ENCODE data around the gene SFT2D1.

Gene SFT2D1

GRCh38 chr6:166334878-166335277 is 7.5 kb downstream of the SFT2D1 start:
- no peak for DNase-seq

- DNase-seq: no peak
Measured at GRCh38 chr6:166333172-166333995, 9.0 kb downstream of the SFT2D1 start.

GRCh38 chr6:166331503-166332415 is 10.6 kb downstream of the SFT2D1 start:
- no peak for DNase-seq

- peak in 51 of 56 donors; percentile 13 to 87 (median 63) for DNase-seq
Measured at GRCh38 chr6:166330612-166331011, 11.7 kb downstream of the SFT2D1 start.

- DNase-seq: no peak
Measured at GRCh38 chr6:166325383-166326042, 16.8 kb downstream of the SFT2D1 start.

- DNase-seq: no peak
Measured at GRCh38 chr6:166323395-166323794, 18.9 kb downstream of the SFT2D1 start.

GRCh38 chr6:166318649-166319600 is 23.4 kb downstream of the SFT2D1 start:
- DNase-seq: no peak

GRCh38 chr6:166318227-166318626 is 24.1 kb downstream of the SFT2D1 start:
- no peak for DNase-seq

GRCh38 chr6:166317261-166318212 is 24.8 kb downstream of the SFT2D1 start:
- DNase-seq: no peak

- no peak for DNase-seq
Measured at GRCh38 chr6:166315436-166315835, 26.9 kb downstream of the SFT2D1 start.

- no peak for DNase-seq
Measured at GRCh38 chr6:166314454-166314853, 27.9 kb downstream of the SFT2D1 start.

- peak in 22 of 56 donors; percentile 17 to 67 (median 26) for DNase-seq
Measured at GRCh38 chr6:166313255-166314070, 28.9 kb downstream of the SFT2D1 start.

GRCh38 chr6:166312832-166313231 is 29.5 kb downstream of the SFT2D1 start:
- no peak for DNase-seq

- no peak for DNase-seq
Measured at GRCh38 chr6:166310634-166311033, 31.7 kb downstream of the SFT2D1 start.

- DNase-seq: no peak
Measured at GRCh38 chr6:166309977-166310376, 32.4 kb downstream of the SFT2D1 start.

GRCh38 chr6:166308769-166309589 is 33.4 kb downstream of the SFT2D1 start:
- DNase-seq: peak in 24 of 56 donors; percentile 21 to 76 (median 56)

- DNase-seq: peak in 54 of 56 donors; percentile 24 to 89 (median 74)
Measured at GRCh38 chr6:166308033-166308768, 34.1 kb downstream of the SFT2D1 start, which contains the start of gene PRR18. Gene PRR18 (minus strand): TSS chr6:166308392. CDS start chr6:166308142, 250 bp downstream.
